Cardiac muscle cell (in vitro differentiated cells and primary cell): ENCODE results near the gene POLR2A. TPM values are rescaled to one million over a fixed set of nuclear protein-coding genes. Genes with fewer than 3 reads are reported as not detected.

Source experiments
- DNase-seq, 2 donors: peaks; one replicate each; pipeline versions ENCODE4 v3.0.0 to v3.0.0-alpha.2; 2010 to 2017; ENCODE audit warnings: low read depth in 1 of 2, low spot score in 1 of 2
- H3K27ac ChIP-seq: fragments of 200-600 bp; sonication (generic); 2 replicates; pipeline ENCODE4 v1.5.1; 2016
- H3K27me3 ChIP-seq: fragments of 200-600 bp; sonication (generic); 2 replicates; pipeline ENCODE4 v1.6.0; 2016; ENCODE audit warnings: control low read depth
- H3K36me3 ChIP-seq: fragments of 200-600 bp; sonication (generic); 2 replicates; pipeline ENCODE4 v1.5.1; 2016; ENCODE audit warnings: control low read depth
- H3K4me1 ChIP-seq: fragments of 200-600 bp; sonication (generic); 2 replicates; pipeline ENCODE4 v1.8.1; 2017; ENCODE audit warnings: low read depth, mild to moderate bottlenecking, mixed run types
- H3K4me3 ChIP-seq: fragments of 200-600 bp; sonication (generic); 2 replicates; pipeline ENCODE4 v1.5.1; 2016; ENCODE audit warnings: mild to moderate bottlenecking
- H3K9me3 ChIP-seq: fragments of 200-600 bp; sonication (generic); 2 replicates; pipeline ENCODE4 v1.5.1; 2017; ENCODE audit warnings: low read depth, mild to moderate bottlenecking, control low read depth
- CTCF ChIP-seq: IDR thresholded peaks from 2 replicates; pipeline ENCODE4 v1.5.1; 2012; ENCODE audit warnings: low read depth, mild to moderate bottlenecking, low read length
- polyA plus RNA-seq: library from polyadenylated mRNA; unstranded; fragments of >200 nt; fragmentation: Nextera tagmentation; extraction: Ambion mirVana; gene quantifications from 2 replicates; pipeline ENCODE4 v1.2.1, GENCODE V29; 2016
- total RNA-seq: library from RNA; depleted of rRNA; stranded (reverse); fragments of >200 nt; gene quantifications from 2 replicates; pipeline ENCODE4 v1.2.3, GENCODE V29; 2016

POLR2A gene
- total and polyA plus RNA-seq, 2 experiments from 2014 or later = 41.3 to 62.3 TPM

DNA sequence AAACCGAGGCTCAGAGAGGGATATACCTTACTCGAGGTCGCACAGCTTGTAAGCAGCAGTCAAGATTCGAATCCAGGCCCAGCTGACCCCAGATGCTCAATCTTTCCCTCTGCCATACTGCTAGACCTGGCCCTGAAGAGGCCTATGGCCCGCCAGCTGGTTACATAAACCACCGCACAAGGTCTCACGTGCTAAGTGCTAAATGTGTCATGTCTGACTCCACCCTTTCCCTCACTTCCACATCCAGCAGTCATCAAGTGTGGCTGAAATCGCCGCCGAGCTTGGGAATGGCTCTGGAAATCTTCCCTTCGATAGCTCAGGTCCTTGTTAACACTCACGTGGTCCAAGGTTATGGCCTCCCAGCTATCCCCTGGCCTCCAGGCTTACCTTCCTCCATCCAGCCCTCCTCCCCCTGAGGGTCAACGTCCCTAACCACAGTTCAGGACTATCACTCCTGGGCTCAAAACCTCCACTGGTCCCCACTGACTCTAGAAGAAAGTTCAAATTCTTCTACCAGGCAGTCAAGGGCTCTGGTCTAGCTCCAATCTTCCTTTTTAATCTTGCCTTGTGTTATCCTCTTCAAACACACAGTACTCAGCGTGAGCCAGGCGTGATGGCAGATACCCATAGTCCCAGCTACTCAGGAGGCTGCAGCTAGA lies 8.3 kb upstream of the POLR2A start:
- H3K9me3 ChIP-seq = no peaks in the 10 kb centered on the region

GRCh38 chr17:7476494-7476893 lies 7.7 kb upstream of the POLR2A start:
- Histone ChIP-seq H3K27ac (peak overlapping the region; percentile 95), H3K9me3 (no peaks in the 10 kb centered on the region), H3K4me1 (peaks cover 33% of the 10 kb centered on the region), H3K27me3 (no peaks in the 10 kb centered on the region), H3K36me3 (no peaks in the 10 kb centered on the region), H3K4me3 (no peak overlapping the region)
- no peak for DNase-seq
- no peak for TF ChIP-seq CTCF

More for the DNA sequence above, 8.3 kb upstream of the POLR2A start:
- H3K4me3 ChIP-seq = no peak overlapping the region
- H3K27me3 ChIP-seq = no peaks in the 10 kb centered on the region
- TF ChIP-seq CTCF = no peak
- peaks cover 30% of the 10 kb centered on the region for H3K4me1 ChIP-seq
- H3K27ac ChIP-seq = peak overlapping the region; percentile 95
- DNase-seq = no peak
- H3K36me3 ChIP-seq = no peaks in the 10 kb centered on the region

DNA sequence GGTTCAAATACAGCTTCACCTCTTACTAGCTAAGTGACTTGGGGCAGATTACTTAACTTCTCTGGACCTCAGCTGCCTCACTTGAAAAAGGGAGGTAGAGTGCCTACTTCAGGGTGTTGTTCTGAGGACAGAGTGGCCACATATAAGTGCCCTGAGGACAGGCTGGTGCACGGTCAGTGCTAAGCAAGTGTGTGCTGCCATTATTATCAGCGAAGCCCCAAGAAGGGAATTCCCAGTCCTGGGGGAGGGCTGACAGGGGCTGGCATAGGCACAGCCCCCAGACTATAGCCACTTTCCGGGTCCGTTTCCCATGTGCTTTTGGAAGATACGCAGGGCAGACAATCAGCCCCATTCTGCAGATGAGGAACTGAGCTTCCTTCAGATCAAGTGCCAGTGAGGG lies 7.2 kb upstream of the POLR2A start:
- TF ChIP-seq CTCF = no peak
- no peak for DNase-seq
- H3K4me3 ChIP-seq = no peak overlapping the region
- H3K27me3 ChIP-seq = no peaks in the 10 kb centered on the region
- H3K4me1 ChIP-seq = peaks cover 33% of the 10 kb centered on the region
- H3K36me3 ChIP-seq = no peaks in the 10 kb centered on the region
- peak overlapping the region; percentile 95 for H3K27ac ChIP-seq
- H3K9me3 ChIP-seq = no peaks in the 10 kb centered on the region

DNA sequence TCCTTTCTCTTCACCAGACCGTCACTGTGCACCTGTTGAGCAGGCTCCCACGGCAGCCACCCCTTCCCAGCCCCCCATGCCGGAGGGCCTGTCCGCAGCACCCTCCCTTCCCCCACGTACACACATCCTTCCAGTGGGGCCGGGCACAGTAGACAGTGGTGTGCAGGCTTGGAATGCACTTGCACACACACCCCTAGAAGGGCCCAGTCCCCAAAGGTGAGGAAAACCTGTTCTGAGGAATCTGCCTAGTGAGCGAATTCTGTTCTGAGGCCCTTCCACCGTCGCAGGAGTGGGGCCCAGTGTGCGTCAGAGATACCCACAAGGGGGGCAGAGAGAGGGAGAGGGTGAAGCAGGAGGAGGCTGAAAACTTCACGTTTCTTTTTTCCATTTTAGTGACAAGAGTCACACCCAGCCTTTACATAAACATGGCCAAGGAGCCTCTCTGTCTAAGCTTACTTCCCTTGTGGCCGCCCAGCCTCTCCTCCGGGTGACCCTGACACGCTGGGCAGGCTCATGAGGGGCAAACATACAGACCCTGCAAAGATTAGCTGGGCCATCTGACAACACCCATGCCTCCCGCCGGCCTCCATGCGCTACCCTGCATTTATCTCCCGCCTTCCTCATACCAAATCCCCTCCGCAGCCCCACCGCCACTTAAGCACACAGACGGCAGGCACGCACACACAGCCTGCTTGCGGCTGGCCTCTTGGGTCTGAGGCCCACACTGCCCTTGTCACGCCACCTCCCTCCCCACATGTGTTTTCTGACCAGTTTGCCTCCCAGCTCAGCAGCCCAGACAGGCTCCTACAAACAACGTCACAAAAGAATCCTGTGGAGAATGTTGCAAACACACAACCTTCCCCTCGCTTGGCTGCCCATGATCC lies 6.5 kb upstream of the POLR2A start:
- no peaks in the 10 kb centered on the region for H3K9me3 ChIP-seq
- no peak for TF ChIP-seq CTCF
- DNase-seq = peak; percentile 70 to 84
- H3K27me3 ChIP-seq = no peaks in the 10 kb centered on the region
- peak overlapping the region; percentile 69 for H3K4me3 ChIP-seq
- peaks cover 33% of the 10 kb centered on the region for H3K4me1 ChIP-seq
- peak overlapping the region; percentile 95 for H3K27ac ChIP-seq
- no peaks in the 10 kb centered on the region for H3K36me3 ChIP-seq

- H3K4me3 ChIP-seq = peak overlapping the region; percentile 69
- H3K4me1 ChIP-seq = peaks cover 37% of the 10 kb centered on the region
- H3K9me3 ChIP-seq = no peaks in the 10 kb centered on the region
- no peak for TF ChIP-seq CTCF
- peak overlapping the region; percentile 95 for H3K27ac ChIP-seq
- DNase-seq = peak; percentile 33 to 43
- H3K27me3 ChIP-seq = no peaks in the 10 kb centered on the region
- H3K36me3 ChIP-seq = no peaks in the 10 kb centered on the region
These were observed 5.6 kb upstream of the POLR2A start for GRCh38 chr17:7478276-7479212.
